Measurements from ENCODE around the gene CCDC200. TPM values are rescaled to one million over a fixed set of nuclear protein-coding genes. Genes with fewer than 3 reads are reported as not detected.

CCDC200 gene
- total and polyA plus RNA-seq, 2 of the 13 experiments (the other 11 are each of a cell fraction or from before 2014, with no cell fraction given): not detected

- no peak for TF ChIP-seq HNF1A (IDR thresholded peaks at IDR 0.05; ENCODE audit: low read depth)
- TF ChIP-seq HNF1A (CRISPR knock-in tag; IDR thresholded peaks at IDR 0.05; ENCODE audit: borderline replicate concordance): no peak
- no peak for TF ChIP-seq E2F1 (CRISPR knock-in tag; IDR thresholded peaks at IDR 0.05)
- TF ChIP-seq BRF2 (CRISPR knock-in tag; IDR thresholded peaks at IDR 0.05): no peak
- no peak for TF ChIP-seq HNF4G (IDR thresholded peaks at IDR 0.05; ENCODE audit: borderline replicate concordance, low read depth, low read length)
- no peak; the same call in 1 of the 2 replicates for TF ChIP-seq HNF4G (CRISPR knock-in tag; IDR thresholded peaks at IDR 0.05; ENCODE audit: borderline replicate concordance, low read depth)
- TF ChIP-seq PITX1 (CRISPR knock-in tag; IDR thresholded peaks at IDR 0.05): no peak
- no peak for TF ChIP-seq ZNF816 (CRISPR knock-in tag; IDR thresholded peaks at IDR 0.05; ENCODE audit: borderline replicate concordance)
- no peak for TF ChIP-seq ZSCAN22 (CRISPR knock-in tag; IDR thresholded peaks at IDR 0.05)
- 0 out of 2 replicates have a peak, but pooled peaks have one; percentile 11 for TF ChIP-seq HES4 (CRISPR knock-in tag; IDR thresholded peaks at IDR 0.05; ENCODE audit: borderline replicate concordance)
- no peak for TF ChIP-seq ZNF724P (CRISPR knock-in tag; IDR thresholded peaks at IDR 0.05; ENCODE audit: borderline replicate concordance)
- 0 out of 2 replicates have a peak, but pooled peaks have one; percentile 32 for TF ChIP-seq ZNF558 (CRISPR knock-in tag; IDR thresholded peaks at IDR 0.05; ENCODE audit: borderline replicate concordance)
- TF ChIP-seq KAT8 (CRISPR knock-in tag; IDR thresholded peaks at IDR 0.05): peak; percentile 72; the same call in 1 of the 2 replicates
- TF ChIP-seq ZNF441 (CRISPR knock-in tag; IDR thresholded peaks at IDR 0.05; ENCODE audit: borderline replicate concordance): no peak
- TF ChIP-seq ZNF101 (CRISPR knock-in tag; IDR thresholded peaks at IDR 0.05; ENCODE audit: borderline replicate concordance, low read depth): no peak
- no peak for TF ChIP-seq ZNF496 (CRISPR knock-in tag; IDR thresholded peaks at IDR 0.05; ENCODE audit: insufficient replicate concordance)
- no peak for TF ChIP-seq TBL1XR1 (IDR thresholded peaks at IDR 0.05; ENCODE audit: borderline replicate concordance, low read length, partially characterized antibody)
- no peak for TF ChIP-seq U2AF2 (IDR thresholded peaks at IDR 0.05; ENCODE audit: low read depth, low read length)
- TF ChIP-seq ATF2 (CRISPR knock-in tag; IDR thresholded peaks at IDR 0.05): 0 out of 2 replicates have a peak, but pooled peaks have one; percentile 37
- TF ChIP-seq CAMTA2 (CRISPR knock-in tag; IDR thresholded peaks at IDR 0.05; ENCODE audit: borderline replicate concordance): 0 out of 2 replicates have a peak, but pooled peaks have one; percentile 48
- no peak for TF ChIP-seq ZFP1 (CRISPR knock-in tag; IDR thresholded peaks at IDR 0.05)
Measured at GRCh38 chr17:43171586-43172487, 56.6 kb downstream of the CCDC200 start (continued).

Data from HepG2 (cell line).